ENCODE results near the gene KRT37.
"Not testable (repeated sequence)": the region's sequence is repeated elsewhere in the genome, so short reads cannot be mapped to it uniquely, and the experiment has no call there.

Gene KRT37

GRCh38 chr17:41403404-41404023, 20.9 kb downstream of the KRT37 start:
- no peak for DNase-seq

DNA sequence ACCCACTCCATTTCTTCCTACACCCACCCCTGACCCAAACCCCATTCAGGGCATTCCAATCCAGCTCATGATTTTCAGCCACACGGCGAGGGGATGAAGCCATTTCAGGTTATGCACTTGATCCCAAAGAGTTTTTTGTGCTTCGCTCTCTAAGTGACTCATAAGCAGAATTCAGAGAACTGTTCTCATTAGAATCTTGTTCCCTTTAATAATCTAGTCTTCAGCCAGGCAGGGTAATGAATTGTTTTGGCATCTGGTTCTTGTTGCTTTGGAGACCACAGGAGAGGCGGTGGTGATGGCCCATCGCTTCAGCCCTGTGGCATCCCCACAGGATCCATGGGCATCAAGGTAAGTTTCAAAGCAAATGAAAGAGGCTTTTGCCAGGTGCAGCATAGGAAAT, 22.2 kb downstream of the KRT37 start:
- DNase-seq, result no peak

DNA sequence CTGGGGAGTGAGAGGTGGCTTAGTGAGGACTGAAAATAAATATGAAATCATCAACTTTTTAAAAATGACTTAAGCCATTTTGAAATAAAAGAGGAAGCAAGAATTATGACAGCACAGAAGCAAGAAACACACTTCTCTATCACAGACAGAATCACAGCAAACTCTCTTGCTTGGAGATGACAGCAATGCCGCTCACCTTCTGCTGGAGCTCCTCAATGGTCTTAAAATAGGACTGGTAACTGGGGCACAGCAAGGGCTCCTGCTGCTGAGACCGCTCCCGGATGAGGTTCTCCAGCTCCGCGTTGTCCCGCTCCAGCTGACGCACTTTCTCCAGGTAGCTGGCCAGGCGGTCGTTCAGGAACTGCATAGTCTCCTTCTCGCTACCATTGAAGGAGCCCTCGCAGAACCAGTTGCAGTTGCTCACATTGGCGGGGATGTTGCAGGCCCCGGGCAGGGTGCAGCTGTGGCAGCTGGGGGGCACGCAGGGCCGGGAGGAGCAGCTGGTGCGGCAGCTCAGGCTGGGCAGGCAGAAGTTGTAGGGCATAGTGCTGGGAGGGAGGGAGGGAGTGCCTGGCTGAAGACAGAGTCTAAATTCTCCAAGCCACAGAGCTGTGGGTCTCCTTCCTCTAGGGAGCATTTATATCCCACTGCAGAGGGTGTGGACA, 27.3 kb downstream of the KRT37 start, which contains the start of gene KRT31:
TSS of gene KRT31 (minus strand) at position 613 of the 665 bp plus-strand sequence. CDS start at position 544, 69 bp downstream.
- DNase-seq, result no peak

DNA sequence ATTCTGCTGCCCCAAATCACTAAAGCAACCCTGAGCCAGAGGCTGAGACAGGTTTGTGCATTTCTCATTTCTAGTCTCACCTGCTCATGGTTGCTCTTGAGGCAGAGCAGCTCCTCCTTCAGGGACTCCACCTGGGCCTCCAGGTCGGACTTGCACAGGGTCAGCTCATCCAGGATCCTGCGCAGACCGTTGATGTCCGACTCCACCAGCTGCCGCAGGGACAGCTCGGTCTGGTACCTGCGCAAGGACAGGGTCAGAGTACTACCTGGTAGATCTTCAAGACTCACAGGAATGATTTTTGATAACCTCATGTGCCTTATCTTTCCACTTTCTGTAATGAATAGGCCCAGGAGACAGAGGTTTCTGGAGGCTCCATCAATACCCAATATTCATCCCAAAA, 28.0 kb downstream of the KRT37 start:
- DNase-seq, result no peak

DNA sequence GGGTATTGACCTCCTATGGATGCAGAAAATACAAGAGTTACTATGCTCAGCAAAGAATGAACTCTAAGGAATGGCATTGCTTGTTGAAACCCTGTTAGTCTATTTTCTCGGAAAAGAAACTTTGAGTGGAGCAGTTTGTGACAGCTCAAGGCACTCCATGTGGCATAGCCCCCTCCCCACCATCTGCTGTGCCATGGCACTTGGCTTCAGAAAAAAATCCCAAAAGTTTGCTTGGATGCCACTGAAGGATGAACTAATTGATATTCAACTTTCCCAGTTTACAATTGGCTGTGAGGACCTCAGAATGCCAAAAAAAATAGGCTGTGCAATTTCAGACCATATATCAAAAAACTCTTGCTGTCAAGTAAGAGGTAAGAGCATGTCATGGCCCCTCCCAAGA, 28.8 kb downstream of the KRT37 start:
- DNase-seq, result no peak

DNA sequence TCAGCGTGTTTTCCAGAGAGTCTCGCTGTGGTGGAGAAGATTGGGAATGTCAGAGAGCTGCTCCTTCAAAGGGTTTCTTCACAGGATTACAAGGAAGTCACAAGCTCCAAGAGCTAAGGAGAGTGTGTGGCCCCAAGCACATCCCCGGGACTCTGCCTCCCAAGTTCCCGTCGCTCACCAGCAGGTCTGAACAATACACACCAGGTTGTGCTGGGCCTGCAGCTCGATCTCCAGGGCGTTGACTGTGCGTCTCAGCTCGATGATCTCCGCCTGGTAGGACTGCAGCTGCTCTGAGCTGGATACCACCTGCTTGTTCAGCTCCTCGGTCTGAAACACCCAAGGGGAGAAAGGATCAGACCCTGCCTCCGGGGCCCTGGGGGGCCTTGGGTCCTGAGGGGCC, 29.3 kb downstream of the KRT37 start:
- not testable (repeated sequence) for DNase-seq

- no peak for DNase-seq
Observed at GRCh38 chr17:41394254-41394996, 30.0 kb downstream of the KRT37 start.

GRCh38 chr17:41393826-41394225, 30.6 kb downstream of the KRT37 start:
- DNase-seq, result no peak

- no peak for DNase-seq
Observed at GRCh38 chr17:41393294-41393693, 31.1 kb downstream of the KRT37 start.

GRCh38 chr17:41392278-41392677, 32.1 kb downstream of the KRT37 start:
- DNase-seq, result no peak

DNA sequence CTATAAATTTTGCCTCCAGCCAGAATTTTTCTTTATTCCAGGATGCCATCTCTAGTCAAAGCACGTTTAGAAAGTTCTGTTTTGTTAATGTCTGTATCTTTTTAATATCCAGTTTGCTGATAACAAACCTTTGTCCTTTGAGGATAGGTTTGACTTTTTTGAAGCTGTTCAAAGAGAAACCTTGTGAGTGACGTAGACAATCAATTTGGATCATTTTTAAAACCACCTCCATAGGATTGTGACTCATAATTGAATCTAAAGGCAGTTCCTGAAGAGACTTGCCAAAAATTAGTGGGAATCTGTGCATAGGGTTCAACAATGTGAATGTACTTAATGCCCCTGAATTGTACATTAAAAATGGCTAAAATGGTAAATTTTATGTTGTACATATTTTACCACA, 32.9 kb downstream of the KRT37 start:
- no peak for DNase-seq

DNA sequence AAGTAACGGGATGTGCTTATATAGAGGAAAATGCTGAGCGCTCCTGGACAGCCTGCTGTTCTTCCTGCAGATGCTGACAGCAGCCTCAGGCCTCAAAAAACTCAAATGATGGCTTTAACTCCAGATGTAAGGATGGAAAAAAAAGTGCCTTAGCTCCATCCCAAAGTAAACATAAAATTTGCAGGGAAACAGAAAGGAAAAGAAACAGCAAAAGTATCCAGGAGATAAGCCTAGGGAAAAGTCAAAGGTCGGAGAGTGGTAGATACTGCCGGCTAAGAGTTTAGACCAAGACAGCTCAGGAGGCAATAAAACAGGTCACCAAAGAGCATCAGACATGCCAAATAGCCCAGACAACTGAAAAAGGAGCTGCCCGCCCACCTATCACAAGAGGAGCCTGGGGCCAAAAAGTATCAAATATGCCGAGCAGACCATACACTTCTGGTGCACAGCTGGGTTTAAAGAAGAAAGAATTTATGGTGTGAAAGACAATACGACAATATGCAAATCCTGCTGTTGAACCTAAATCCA, 33.9 kb downstream of the KRT37 start:
- no peak for DNase-seq

DNA sequence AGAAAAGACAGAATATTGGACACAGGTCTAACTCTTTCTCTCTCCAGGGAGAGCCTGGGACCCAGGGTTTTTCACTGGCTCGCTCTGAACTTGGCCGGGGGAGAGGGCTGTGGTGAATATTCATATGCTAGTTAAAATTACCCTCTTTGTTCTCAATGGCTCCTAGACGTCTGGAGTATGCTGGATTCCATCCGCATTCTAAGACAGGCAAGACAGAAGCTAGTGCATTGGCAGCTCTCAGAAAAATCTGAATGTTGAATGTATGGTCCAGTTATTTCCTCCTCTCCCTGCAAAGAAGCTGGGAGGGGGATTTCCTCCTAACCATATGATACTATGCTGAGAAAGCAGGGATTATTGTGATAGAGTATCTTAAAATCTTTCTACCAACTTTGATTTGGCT, 36.7 kb downstream of the KRT37 start:
- no peak for DNase-seq

- no peak for DNase-seq
Observed at GRCh38 chr17:41386227-41386626, 38.2 kb downstream of the KRT37 start.

DNA sequence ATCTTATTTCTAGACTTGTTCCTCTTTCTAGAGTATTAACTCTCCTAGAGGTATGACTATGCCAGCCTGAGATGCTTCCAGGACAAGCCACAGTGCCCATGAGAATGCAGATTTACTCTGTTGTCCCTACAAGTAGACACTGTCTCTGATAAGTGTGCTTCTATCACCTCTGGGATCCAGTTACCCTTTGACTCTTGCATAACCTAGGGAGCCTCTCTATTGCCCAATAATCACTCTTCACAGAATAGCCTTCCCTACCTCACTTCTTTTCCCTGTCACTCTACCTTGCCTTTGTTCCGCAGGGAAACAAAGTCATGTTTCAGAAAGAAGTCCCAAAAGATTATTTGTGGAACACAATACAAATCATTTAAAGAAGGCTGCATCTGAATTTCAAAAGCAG, 40.7 kb downstream of the KRT37 start:
- no peak for DNase-seq

DNA sequence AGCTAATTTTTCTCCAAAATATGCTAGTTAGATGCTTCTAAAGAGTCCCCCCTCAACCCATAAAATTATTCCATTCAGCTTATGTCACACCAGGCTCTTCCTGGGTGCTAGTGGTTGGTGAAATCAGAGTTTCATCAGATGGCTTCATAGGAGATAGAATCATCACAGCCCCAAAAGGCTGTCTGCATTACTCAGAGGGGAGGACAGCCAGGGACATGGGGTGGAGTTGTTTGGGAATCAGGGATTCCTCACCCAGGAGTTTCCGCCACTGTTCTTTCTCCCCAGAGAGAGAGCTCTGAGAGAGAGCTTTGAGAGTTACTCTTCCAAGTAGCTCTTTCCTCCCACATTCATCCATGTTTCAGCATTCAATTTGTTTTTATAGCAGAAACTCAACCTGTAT, 42.0 kb downstream of the KRT37 start:
- DNase-seq, result peak; percentile 61

GRCh38 chr17:41381943-41382342, 42.4 kb downstream of the KRT37 start, which contains the start of gene KRT34:
KRT34 (minus strand) TSS chr17:41382306; CDS start chr17:41382246, 60 bp downstream.
- not testable (repeated sequence) for DNase-seq

DNA sequence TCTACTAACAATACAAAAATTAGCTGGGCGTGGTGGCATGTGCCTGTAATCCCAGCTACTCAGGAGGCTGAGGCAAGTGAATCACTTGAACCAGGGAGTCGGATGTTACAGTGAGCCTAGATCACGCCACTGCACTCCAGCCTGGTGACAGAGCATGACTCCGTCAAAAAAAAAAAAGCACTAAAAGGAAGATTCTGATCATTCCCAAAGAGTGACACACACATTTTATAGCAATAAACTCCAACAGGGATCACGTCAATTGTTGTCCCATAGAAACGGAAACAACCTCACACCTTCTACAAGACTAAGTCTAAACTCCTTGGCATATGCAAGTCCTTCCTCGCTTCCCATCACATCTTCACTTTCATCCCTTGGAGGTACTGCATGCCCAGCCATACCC, 44.3 kb downstream of the KRT37 start:
- DNase-seq, result peak; percentile 82

DNA sequence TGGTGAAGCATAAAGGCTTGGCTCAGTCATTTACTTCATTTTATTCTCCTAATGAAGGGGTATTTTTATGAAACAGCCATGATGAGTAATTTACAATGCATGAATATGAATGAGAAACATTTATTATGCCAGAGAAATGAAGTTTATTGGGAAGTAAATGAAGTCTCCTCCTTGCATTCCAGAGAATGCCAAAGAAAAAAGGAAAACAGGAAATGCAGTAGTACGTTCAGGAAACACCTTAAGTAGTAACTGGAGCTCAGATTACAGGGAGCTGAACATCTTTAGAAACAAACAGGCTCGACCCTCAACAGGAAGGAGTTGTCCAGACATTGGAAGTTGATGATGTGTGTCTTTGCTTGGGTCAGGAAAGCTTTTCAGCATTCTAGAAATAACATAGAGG, 46.8 kb downstream of the KRT37 start:
- no peak for DNase-seq
